ENCODE data around the gene TUBB4B. TPM values are rescaled to one million over a fixed set of nuclear protein-coding genes. Genes with fewer than 3 reads are reported as not detected.
"Not testable (repeated sequence)": the region's sequence is repeated elsewhere in the genome, so short reads cannot be mapped to it uniquely, and the experiment has no call there.

The TUBB4B gene
- total and polyA plus RNA-seq, 11 donors: 244 to 900 (median 515) TPM

DNA sequence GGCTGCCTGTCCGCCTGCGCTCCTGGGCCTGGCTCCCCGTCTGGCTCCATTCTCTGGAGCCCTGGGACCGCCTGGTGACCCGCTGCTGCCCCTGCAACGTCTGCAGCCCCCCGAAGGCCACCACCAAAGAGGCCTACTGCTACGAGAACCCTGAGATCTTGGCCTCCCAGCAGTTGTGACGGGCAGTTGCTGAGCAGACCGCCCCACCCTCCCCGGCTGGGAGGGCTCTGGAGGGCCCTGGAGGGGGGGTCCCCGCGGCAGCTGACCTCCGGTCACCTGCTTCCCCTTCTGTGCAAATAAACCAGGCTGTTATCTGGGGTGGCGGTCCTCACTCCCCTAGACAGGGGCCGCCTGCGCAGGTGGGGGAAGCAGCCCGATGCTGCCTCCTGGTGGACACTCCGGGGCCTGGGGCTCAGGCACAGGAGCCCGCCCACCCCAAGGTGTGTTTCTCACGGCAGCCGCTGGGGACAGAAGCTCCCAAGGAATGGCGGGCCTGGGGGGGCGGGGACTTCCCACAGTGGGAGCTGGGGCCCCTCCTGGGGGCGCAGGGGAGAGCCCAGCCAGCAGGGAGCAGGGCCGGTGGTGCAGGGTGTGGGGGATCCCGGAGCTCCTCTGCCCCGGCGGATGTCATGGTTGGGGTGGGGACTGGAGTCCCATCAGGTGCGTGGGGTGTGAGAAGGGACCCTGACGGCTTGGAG lies 4.7 kb upstream of the TUBB4B start:
- 10 to 17% (median 14%) methylated on average over 10 to 31 of the region's 31 CpGs for WGBS, 4 donors
- ATAC-seq (peak; percentile 21 to 54 (median 43)), DNase-seq (peak; percentile 84 to 94 (median 87))
- H3K27ac ChIP-seq: peak overlapping the region in 1 of 12 donors; percentile 37
- no peaks in the 10 kb centered on the region for H3K36me3 ChIP-seq
- H3K27me3 ChIP-seq: peaks cover 0 to 21% (median 13%) of the 10 kb centered on the region in 9 donors
- TF ChIP-seq, protein P1, sequence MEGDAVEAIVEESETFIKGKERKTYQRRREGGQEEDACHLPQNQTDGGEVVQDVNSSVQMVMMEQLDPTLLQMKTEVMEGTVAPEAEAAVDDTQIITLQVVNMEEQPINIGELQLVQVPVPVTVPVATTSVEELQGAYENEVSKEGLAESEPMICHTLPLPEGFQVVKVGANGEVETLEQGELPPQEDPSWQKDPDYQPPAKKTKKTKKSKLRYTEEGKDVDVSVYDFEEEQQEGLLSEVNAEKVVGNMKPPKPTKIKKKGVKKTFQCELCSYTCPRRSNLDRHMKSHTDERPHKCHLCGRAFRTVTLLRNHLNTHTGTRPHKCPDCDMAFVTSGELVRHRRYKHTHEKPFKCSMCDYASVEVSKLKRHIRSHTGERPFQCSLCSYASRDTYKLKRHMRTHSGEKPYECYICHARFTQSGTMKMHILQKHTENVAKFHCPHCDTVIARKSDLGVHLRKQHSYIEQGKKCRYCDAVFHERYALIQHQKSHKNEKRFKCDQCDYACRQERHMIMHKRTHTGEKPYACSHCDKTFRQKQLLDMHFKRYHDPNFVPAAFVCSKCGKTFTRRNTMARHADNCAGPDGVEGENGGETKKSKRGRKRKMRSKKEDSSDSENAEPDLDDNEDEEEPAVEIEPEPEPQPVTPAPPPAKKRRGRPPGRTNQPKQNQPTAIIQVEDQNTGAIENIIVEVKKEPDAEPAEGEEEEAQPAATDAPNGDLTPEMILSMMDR (IDR thresholded peaks at IDR 0.05): peak; percentile 91 to 100 (median 98)
- peak in 1 of 2 donors; percentile 18 for TF ChIP-seq POLR2A (IDR thresholded peaks at IDR 0.05)
- H3K9me3 ChIP-seq: no peaks in the 10 kb centered on the region
- peak overlapping the region in 10 of 12 donors; percentile 4 to 41 (median 32) for H3K4me3 ChIP-seq
- intact Hi-C loops (cut with DNase I): loop anchor here in 2 of 10 donors (5.0 to 10.0 kb wide), 2 partner anchors 119 to 452 kb away; no protein-coding TSS in a partner anchor
- H3K4me1 ChIP-seq: peaks cover 0 to 50% (median 27%) of the 10 kb centered on the region in 12 donors

DNA sequence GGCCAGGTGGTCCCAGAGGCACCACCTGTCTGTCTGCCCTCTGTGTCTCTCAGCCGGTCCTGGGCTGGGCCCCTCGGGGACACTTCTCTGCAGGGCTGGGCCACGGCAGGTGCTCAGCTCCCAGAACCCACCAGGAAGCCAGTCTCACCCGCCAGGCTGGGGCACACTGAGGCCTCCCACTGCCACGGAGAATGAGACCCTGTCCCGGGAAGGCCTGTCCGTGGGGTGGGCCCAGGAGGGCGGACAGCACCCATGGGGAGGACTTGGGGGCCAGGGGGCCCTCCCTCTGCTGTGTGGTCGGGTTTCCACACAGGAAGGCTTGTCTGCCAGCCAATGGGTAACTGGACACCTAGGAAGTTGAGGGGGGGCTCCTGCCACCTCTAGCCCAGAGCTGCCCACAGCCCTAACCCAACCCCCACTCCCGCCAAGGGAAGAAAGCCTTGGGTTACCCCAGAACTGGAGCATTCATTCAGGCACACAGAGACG lies 4.1 kb upstream of the TUBB4B start:
- TF ChIP-seq POLR2A (IDR thresholded peaks at IDR 0.05): no peak
- TF ChIP-seq, protein P1 (IDR thresholded peaks at IDR 0.05): no peak
- intact Hi-C loops (cut with DNase I): loop anchor here in 2 of 10 donors (5.0 to 10.0 kb wide), 2 partner anchors 120 to 452 kb away; no protein-coding TSS in a partner anchor
- H3K36me3 ChIP-seq: peaks cover 0 to 3% (median under 1%) of the 10 kb centered on the region in 9 donors
- DNase-seq: no peak
- peaks cover 0 to 15% (median 9%) of the 10 kb centered on the region in 9 donors for H3K27me3 ChIP-seq
- H3K27ac ChIP-seq: peak overlapping the region in 2 of 12 donors; percentile 9 to 37
- peak overlapping the region in 8 of 12 donors; percentile 23 to 41 (median 32) for H3K4me3 ChIP-seq
- WGBS, 4 donors: 43 to 92% (median 72%) methylated on average over 2 to 11 of the region's 11 CpGs
- H3K4me1 ChIP-seq: peaks cover 0 to 53% (median 28%) of the 10 kb centered on the region in 12 donors
- no peaks in the 10 kb centered on the region for H3K9me3 ChIP-seq
- ATAC-seq: no peak

DNA sequence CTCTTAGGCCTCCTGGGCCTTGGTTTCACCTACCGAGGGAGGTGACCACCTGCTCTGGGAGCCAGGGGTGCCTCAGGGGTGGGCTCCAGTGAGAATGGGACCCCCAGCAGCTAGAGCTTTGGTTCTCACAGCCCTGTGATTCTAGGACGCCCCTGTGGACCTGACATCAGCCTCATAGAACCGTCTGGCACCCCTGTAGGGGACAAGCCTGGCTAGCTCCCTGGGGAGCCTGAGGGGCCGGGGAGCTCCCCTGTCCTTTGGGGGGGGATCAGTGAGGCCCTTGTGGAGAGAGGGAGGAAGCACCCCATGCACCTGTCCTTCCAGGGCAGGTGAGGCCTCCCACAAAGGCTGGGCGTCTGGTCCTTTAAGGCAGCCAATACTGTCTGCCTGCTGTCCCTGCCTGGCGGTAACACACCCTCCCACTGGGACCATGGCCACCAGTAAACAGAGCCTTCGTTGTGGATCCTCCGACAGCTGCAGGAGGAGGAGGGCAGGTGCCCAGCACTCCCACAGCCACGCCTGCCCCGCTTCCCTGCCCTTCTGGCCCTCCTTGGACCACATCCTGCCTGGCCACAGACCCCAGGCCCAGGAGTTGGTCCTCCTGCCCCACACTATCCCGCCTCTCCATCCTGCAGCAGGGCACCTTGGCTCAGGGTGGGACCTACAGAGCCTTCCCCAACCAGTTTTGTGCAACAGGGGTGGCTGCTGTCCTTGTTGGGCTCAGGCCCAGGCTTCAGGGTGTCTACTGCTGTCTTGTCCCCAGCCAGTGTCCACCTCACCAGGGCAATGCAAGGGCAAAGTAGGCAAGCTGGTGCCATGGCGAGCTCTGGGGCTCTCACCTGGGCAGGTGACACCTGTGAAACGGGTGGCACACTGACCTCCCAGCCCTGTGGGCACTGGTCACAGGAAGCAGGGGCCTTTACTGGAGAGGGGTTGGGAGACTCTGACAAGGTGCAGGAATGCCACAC lies 3.0 kb upstream of the TUBB4B start:
- intact Hi-C loops (cut with DNase I): loop anchor here in 2 of 10 donors (5.0 to 10.0 kb wide), 2 partner anchors 121 to 453 kb away; no protein-coding TSS in a partner anchor
- Histone ChIP-seq H3K9me3 (no peaks in the 10 kb centered on the region), H3K4me1 (peaks cover 0 to 63% (median 38%) of the 10 kb centered on the region in 12 donors), H3K36me3 (peaks cover 0 to 14% (median 10%) of the 10 kb centered on the region in 9 donors), H3K4me3 (no peak overlapping the region), H3K27me3 (peaks cover 0 to 12% (median 0%) of the 10 kb centered on the region in 9 donors), H3K27ac (peak overlapping the region in 1 of 12 donors; percentile 37)
- TF ChIP-seq POLR2A (IDR thresholded peaks at IDR 0.05): no peak
- TF ChIP-seq, protein P1 (IDR thresholded peaks at IDR 0.05): no peak
- 74 to 80% (median 75%) methylated on average over 6 to 13 of the region's 13 CpGs for WGBS, 4 donors
- ATAC-seq: no peak
- no peak for DNase-seq

DNA sequence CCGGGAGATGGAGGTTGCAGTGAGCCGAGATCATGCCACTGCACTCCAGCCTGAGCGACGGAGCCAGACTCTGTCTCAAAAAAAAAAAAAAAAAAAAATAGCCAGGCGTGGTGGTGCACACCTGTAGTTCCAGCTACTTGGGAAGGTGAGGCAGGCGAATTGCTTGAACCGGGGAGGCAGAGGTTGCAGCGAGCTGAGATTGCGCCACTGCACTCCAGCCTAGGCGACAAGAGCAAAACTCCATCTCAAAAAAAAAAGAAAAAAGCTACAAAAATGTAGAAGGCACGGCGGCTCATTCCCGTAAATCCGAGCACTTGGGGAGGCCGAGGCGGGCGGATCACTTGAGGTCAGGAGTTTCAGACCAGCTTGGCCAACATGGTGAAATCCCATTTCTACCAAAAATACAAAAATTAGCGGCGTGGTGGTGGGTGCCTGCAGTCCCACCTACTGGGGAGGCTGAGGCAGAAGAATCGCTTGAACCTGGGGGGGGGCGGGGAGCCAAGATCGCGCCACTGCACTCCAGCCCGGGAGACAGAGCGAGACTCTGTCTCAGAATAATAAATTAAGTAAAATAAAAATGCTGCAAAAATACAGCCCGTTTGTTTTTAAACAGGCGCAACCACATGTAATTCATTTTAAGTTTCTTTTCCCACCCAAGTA lies 1.4 kb upstream of the TUBB4B start:
- H3K4me3 ChIP-seq: peak overlapping the region; percentile 54 to 97 (median 66)
- ATAC-seq, H3K9me3 ChIP-seq, DNase-seq, H3K27me3 ChIP-seq: not testable (repeated sequence)
- H3K27ac ChIP-seq: peak overlapping the region in 11 of 12 donors; percentile 91 to 100 (median 99)
- intact Hi-C loops (cut with DNase I): loop anchor here in 4 of 10 donors (2.0 to 10.0 kb wide), 3 partner anchors 37 to 455 kb away; partner anchors contain the start of gene TOR4A (in 2 of the 4)
- peaks cover 0 to 76% (median 52%) of the 10 kb centered on the region in 12 donors for H3K4me1 ChIP-seq
- WGBS, 4 donors: 60 to 64% (median 61%) methylated on average over 27 of the region's 27 CpGs
- peaks cover 0 to 24% (median 18%) of the 10 kb centered on the region in 9 donors for H3K36me3 ChIP-seq

Data from heart left ventricle (tissue), 16 donors.